8988T (cell line): ENCODE results near the gene AFG1L.
"Not testable (repeated sequence)": the region's sequence is repeated elsewhere in the genome, so short reads cannot be mapped to it uniquely, and the experiment has no call there.

ENCODE experiments used
- DNase-seq: peaks from one replicate; pipeline ENCODE4 v3.0.0; 2011

Gene AFG1L

GRCh38 chr6:108528878-108529277 lies 234.0 kb downstream of the AFG1L start:
- no peak for DNase-seq

DNA sequence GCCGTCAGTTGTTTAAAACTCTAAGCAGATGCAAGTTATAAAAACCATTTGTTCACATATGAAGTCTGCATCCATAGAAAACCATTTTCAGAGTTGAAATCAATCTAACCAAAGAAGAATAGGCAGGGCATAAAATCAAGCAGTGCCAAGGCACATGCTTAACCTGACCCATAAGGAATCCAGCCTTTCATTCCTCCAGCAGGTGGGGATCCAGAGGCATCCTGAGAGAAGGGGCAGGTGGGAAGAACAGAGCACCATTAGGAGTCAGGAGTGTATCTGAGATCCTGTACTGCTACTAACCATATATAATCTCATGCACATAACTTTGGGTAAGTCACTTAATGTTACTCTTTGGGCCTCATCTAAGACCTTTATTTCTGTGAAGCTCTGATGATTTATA lies 236.5 kb downstream of the AFG1L start:
- DNase-seq = no peak

- no peak for DNase-seq
Observed at GRCh38 chr6:108535114-108535742, 240.4 kb downstream of the AFG1L start.

DNA sequence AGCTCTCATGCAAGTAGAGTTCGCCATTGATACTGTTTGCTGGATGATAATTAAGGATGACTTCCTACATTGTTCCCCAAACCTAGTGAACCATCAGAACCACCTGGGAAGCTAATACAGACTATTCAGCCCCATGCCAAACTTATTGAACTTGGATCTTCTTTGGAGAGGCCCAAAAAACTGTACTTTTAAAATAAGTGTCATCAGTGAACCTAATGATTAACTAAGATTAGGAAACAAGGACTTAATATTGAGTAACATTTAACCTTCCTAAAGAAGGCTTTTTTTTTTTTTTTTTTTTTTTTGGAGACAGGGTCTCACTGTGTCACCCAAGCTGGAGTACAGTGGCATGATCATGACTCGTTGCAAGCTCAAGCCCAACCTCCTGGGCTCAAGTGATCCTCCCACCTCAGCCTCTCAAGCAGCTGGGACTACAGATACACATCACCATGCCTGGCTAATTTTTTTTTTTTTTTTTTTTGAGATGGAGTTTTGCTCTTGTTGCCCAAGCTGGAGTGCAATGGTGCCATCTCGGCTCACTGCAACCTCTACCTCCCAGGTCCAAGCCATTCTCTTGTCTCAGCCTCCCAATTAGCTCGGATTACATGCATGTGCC lies 241.2 kb downstream of the AFG1L start:
- DNase-seq = not testable (repeated sequence)

- DNase-seq = peak; percentile 34
Observed at GRCh38 chr6:108541843-108542759, 247.2 kb downstream of the AFG1L start.

GRCh38 chr6:108543175-108543940 lies 248.5 kb downstream of the AFG1L start:
- no peak for DNase-seq

DNA sequence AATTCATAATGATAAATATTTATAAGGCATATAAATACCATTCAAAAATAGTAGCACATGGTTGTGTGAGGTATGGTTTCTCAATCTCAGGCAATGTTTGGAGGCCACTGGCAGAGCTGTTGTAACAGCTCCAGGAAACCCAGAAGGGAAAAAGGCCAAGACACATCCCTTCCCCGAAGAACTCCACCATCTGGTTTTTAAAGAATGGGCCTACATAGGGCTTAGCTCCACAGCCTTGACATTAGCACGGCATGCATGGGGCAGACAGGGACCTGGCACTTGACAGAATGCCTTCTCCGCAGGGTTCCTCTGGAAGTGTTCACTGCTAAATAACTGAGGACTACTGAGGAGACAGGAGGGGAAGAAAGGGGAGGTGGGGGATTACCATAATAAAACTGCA lies 249.8 kb downstream of the AFG1L start:
- no peak for DNase-seq

GRCh38 chr6:108546079-108547049 lies 251.5 kb downstream of the AFG1L start:
- DNase-seq = no peak

DNA sequence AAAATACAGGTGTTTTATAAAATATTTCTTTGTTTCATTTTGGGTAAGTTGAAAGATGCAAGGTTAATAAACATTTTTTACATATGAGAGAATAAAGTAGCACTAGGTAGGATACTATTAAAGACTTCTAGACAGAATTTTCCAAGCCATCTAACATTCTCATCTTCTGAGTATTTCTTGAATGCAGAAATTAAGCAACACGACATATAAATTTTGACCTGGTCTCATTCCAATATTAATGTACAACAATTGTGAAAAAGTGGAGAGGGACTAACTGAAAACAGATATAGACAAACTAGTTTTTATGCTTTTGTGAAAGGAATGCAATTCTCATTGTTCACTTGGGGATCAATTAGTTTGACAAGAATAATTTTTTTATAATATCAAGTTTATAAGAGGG lies 254.4 kb downstream of the AFG1L start:
- DNase-seq = no peak

DNA sequence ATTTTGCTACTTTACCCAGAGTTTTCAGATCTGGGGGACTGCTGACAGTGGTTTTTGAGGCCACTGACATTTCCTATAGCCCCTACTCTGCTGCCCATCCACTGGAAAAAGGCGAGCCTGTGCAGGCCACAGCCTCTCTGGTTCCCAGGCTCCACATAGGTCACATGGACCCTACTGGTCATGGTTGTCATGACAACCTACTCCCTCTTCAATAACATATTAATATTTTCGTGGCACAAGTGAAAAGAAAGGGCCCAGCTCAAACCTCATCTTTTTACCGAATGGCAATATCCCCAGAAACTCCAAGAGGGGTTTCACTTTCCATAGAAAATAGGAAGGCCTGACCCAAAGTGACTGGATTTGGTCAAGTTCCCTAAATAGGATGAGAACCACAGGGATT lies 254.9 kb downstream of the AFG1L start:
- DNase-seq = no peak

- no peak for DNase-seq
Observed at GRCh38 chr6:108550256-108550655, 255.4 kb downstream of the AFG1L start.

DNA sequence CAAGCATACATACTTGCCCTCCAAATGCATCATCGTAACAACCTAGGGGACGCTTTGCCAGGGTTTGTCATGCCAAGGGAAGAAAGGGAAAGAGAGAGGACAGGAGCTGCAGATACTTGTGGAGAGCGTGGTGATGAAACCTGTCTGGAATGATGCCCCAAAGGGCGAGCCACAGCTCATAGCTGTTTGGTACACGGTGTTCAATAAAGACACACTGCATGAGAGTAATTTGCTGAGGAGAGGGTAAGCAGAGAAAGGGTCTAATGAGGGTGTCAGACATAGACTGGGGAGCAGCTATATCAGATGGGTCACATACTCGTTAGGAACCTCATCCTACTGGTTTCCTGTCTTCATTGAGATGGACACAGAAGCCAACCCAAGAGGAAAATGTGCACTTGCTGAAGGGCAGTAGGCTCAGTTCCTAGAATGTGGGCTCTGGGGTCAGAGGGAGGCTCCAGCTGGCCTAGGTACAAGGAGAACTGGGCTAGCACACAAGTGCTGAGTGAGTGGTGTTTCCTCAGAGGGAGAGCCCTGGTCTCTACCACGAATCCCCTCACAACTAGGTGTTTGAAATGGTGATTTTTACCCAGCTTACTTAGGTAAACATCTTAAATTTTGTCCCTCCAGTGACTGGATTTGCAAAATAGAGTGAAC lies 260.7 kb downstream of the AFG1L start:
- DNase-seq = no peak

DNA sequence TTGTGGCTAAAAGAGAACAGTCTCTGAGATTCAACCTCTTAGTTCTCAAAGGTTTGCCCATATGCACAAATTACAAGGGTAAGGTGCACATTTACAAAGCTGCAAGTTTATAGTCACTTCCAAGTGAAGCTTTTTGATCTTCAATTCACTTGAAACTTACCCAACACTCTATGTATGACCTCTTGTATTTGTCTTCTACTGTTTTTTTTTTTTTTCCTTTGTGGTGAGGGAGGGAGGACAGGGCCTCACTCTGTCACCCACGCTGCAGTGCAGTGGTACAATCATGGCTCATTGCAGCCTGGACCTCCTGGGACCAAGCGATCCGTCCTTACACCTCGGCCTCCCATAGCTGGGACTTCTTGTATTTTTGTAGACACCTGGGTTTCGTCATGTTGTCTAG lies 261.4 kb downstream of the AFG1L start:
- DNase-seq = no peak

DNA sequence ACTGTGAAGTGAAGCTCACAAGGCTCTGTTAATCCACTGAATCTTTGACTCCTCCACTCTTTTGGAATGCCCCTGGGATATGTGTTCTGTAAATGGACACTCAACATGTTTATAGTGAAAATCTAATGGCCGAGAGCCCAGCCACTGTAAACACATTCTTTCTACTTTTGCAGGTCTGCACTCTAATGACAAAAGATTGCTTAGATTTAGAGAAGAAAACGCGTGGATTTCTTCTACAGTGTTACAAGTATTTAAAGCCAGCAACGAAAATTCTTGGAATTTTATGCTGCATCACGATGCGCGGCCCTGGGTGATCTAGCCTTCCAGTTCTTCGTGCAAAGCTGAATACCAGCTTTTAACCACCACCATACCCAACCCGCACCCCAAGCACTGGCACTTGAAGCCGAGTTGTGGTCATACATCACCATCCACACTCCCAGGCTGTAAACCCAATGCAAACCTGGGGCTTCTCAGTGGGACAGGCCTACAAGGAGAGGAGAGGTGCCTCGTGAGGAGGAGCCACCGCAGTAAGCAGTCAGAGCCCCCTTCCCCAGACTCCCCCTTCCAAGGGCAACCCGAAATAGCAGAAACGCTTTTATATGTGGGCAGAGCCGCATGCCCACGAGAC lies 262.1 kb downstream of the AFG1L start:
- DNase-seq = no peak

GRCh38 chr6:108557494-108558371 lies 262.9 kb downstream of the AFG1L start:
- peak; percentile 69 for DNase-seq

DNA sequence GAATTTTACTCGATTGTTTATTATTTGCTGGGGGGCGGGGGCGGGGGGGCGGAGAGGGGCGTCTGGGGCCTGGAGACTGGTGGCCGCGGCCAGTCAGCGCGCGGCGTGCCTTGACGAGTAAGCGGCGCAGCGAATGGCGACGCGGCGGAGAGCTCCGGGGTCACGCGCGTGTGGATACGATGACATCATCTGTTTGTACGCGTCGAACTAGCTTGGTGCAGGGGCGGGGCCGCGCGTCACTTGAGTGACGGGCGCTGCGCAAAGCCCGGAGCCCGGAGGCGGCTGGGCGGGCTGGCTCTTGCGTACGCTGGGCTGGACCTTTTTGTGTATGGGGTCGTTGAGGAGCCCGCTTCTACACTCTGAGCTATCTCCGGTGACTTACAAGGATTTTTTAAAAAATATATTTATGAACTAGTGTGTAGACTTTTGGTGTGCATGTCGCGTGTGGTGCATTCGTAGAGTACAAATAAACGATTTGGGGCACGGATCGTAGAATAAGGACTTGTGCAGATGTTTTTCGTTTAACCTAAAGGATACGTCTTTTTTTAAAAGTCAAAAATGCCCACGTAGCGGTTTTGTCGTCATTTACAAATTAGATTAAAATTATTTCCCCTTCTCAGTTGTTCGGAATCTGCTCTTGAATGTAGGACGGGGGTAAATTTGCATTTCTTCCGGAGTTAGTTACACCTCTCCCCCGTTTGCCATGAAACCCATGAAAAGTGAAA lies 263.7 kb downstream of the AFG1L start:
- peak; percentile 90 for DNase-seq

- peak; percentile 78 for DNase-seq
Observed at GRCh38 chr6:108559097-108559883, 264.4 kb downstream of the AFG1L start.

DNA sequence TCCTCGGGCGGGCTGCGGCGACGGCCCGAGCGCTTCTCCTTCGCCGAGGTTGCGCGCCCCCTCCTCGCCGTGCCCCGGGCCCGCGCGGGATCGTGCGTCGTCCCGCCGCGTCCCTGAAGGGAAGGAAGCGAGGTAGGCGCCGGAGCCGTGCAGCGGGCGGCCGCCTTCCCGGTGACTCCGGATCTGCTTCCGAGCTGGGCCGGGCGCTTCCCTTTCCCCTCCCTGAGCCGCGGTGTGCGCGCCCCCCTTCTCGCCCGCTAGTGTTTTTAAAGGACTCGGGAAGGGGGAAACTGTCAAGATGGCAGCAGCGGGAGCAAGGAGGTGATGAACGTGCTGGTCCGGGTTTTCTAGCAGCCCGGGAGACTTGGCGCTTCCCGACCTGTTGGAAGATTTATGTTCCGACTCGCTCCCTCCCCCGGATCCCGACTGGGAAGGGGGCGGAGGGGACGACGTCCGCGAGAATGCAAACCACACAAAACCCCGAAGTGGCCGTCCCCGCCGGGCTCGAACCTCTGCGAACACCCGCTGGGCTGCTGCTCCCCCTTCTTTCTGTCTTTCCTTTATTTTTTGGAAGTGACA lies 265.1 kb downstream of the AFG1L start:
- peak; percentile 46 for DNase-seq
